OCI-M2 (cell line): ENCODE measurements around the gene SLC48A1.

Source experiments
- DNase-seq: peaks from one replicate; lab custom pipeline; 2025; ENCODE audit not compliant: unreplicated experiment; lab: John Stamatoyannopoulos, UW

Gene SLC48A1

DNA sequence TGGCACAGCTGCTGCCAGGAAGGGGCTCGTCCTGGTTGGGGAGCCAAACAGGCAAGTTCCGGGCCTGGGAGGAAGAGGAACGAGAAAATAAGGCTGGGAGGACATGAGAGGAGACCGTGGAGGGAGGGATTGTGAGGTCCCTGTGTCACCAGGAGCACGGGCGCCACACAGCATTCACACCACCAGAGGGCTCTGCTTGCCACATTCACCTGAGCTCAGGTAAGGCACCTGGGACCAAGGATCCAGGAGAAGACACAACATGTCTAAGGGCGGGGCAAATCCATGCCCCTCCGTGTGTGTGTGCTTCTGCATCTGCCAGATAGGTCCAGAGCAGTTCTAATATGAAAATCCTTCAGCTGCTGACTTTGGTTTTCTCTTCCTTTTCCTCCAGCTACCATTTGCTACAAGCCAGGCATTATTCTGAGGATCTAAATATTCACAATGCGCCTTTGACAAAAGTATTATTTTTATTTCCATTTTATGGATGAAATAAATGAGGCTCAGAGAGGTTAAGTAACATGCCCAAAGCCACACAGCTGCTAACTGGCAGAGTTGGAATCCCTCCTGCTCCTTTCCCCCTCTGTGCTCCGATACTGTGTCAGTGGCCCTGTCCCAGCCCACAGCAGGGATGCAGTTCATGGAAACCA, 28.9 kb upstream of the SLC48A1 start:
- no peak for DNase-seq

DNA sequence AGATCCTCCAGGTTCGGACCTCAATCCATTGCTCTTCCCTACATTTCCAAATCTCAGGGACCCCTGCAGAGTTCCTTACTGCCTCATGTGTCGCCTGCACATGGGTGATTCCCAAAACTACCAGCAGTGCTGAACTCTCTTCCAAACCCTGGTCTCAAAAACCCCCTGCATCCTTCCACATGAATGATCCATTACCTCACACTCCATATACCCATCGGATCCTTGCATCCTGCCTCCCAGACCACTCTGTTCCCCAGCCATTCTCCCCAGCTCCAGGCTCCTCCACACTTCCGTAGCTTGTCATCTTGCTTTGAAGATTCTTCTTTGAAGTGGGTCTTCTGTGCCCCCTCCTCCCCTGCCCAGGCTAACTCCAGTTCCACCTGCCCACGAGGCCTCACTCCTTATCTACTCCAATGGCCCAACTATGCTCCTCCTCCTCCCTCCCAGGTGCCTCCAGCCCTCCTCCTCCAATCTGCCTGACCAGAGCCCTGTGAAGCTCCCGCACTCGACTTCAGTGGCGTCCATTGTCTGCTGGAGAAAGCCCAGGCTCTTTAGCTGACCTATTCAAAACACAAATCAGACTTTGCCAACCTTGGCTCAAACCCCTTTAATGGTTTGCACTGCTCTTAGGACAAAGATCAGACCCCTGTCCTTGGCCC, 28.1 kb upstream of the SLC48A1 start:
- DNase-seq = no peak

DNA sequence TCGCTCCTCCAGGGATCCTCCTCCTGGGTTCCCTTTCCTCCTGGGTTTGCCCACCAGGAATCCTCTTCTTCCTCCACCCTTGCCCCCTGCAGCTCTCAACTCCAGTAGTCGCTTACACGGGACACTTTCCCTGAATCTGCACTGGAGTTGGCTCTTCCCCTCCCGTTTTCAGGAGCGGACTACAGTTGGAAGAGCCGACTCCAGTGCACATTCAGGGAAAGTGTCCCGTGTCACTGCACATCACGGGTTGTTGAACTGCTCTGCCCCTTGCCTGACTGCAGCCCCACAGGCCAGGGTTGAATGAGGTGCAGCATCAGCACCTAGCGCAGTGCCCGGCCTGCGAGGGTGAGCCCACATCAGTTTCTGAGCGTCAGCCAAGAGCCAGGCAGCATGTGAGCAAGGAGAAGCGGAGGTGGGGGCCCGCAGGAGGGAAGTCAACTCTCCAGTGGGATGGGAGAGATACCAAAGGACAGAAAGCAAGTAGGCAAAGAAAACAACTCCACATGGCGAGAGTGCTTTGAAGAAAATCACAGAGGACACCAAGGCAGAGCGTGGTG, 27.5 kb upstream of the SLC48A1 start:
- no peak for DNase-seq

DNA sequence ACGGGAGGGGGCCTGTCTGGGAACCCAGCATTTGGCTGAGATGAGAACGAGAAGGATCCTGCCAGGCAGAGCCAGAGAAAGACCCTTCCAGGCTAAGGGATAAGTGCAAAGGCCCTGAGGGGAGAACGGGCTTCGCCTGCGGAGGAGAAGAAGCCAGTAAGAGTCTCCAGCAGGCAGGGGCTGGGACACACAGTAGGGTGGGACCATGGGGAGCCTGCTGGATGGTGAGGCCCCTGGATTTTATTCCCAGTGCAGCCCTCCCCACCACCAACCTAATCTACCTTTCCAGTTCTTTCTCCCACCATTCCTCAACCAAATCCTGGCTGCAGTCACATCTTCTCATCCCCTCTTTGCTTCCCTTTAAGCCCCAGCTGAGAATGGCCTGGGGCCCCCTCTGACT, 27.0 kb upstream of the SLC48A1 start:
- no peak for DNase-seq

DNA sequence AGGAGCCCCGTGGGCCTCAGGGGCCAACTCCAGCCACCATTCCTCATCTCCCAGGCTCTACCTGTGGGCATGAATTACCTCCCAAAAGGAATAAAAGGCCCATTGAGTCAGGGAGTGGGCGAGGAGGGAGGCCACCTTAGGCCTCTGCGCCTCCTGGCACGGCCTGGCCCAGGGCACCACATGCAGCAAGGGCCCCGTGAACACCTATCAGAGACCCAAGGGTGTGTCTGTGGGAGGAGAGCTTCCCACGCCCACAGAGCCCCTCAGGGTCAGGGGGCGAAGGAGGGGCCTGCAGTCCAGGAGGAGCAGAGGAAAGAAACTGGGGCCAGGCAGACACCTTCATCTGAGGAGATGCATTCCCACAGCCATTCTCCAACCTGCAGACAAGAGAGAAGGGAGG, 26.5 kb upstream of the SLC48A1 start:
- no peak for DNase-seq

DNA sequence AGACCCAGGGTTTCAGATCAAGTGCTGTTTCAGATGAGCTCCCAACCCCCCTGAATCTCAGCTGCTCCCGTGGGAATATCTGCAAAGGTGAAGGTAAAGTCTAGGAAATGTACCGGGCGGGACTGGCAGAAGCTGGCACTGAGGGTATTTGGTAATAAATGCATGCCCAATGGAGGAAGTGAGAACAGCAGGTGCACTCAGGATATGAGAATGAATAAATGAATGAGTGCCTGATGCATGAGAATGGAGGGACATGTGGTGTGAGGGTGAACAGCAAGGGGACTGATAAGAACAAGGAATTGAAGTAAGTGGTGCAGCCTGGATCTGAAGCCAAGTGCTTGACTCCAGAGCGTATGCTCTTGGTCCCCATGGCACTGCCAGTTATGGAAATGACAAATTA, 25.9 kb upstream of the SLC48A1 start:
- DNase-seq = no peak

DNA sequence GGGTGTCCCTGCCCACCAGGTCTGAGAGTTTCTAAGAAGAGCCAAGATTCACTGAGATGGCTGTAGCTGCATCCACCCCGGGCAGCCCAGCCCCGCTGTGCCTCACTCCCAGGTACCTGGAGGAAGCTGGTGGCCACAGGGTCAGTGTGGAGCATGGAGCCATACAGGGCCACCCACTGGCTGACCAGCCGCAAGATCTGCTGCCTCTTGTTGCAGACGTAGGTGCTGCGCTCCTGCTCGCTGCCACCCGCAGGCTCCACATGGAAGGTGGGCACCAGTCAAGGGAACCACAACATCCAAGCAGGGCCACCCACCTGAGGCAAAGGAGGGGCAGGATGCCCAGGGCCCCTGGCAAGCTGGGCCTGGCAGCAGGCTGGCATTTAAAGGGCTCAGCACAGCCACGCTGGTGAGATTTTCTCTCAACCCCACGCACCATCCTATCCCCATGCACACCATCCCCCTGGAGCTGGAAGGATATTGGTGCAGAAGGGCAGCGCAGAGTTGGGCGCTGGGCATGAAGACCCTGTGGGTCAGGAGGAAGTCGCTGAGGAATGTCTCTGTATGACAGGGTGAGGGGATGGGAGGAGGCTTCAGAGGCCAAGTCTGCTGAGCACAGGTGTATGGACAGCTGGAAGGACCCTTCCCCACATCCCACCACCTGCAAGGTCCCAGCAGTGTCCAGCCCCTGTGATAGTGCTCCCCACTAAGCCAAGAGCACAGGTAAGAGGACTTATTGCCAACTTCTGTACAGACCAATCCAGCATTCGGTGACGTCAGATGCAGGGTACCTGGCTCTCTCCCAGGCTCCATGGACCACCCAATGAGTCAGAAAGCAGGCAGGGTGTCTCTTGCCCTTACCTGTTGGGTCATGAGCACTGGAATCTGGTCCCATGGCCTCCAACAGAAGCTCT, 25.2 kb upstream of the SLC48A1 start:
- DNase-seq = no peak

DNA sequence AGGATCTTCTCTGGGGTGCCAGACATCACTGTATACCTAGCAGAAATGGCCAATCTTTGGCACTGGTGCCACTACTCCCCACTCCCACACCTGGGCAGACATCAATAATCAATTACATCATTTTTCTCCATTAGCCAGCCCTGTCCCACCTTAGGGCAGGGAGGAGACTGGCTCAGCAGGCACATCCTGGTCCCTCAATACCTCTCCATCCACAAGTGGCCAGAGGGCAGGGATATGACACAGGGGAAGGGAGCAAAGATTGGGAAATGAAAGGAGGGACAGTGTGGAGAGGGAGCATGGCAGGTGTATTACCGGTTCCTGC, 24.6 kb upstream of the SLC48A1 start:
- DNase-seq = no peak

DNA sequence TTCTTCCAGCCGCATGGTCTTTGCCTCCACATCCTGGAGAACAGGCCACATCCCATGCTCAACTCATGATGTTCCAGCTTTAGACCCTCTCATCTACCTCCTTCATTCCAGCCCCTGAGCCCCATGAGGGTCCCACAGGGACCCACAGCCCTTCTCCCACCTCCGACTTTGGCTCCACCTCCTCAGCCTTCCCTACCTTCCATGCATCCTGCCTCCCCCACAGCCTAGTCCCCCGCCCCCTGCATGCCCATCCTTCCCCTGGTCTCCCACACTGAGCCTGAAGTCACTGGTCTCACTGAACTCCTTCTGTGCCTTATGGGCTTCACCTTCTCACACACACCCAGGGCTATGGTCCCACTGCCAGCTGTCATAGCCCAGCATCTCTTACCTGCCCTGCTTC, 24.1 kb upstream of the SLC48A1 start:
- DNase-seq = no peak

DNA sequence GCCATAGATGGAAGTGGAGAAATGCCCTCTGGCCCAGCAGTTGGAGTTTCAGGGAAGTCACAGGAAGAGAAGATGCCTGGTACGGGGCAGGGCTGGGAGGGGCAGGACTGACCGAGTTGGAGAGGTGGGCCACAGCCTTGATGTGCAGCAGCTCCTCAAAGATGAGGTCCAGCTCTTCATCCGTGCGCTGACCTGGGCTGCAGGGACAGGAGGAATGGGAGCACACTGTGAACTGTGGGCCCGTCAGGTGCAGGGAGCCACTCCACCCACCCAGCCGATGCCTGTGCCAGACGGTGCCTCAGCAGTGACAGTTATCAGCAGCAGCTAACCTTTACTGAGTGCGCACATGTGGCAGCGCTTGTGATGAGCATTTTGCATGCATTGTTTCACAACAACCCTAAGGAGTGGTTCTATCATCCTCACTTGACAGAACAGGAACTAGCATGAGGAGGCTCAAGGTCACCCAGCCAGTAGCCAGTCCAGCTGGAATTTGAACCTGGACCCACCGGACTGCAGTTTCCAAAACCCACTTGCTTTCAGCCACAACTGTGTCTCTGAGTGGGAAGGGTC, 22.7 kb upstream of the SLC48A1 start:
- no peak for DNase-seq

DNA sequence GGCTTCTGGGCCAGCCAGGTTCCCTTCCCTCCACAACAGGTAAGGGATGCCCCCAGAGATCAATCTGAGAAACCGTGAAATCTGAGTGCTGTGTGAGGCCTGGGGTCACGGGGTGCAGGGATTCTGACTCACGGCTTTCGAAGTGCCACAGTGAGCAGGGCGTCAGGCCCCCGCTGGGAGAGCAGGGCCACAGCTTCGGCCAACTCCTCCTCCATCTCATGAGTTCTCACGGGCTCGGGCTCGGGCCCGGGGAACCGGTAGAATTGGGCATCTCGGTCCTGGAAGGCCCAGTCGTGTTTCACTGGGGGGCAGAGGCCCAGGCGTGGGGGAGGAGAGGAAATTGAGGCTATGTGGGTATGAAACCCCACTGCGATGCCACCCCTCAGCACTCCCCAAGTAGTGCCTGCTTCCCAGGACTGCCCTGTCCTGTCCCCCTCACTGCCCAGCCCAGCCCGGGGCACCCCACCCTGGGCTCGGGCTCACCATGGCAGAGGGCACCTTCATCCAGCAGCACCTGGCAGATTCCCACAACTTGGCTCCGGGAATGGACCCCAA, 22.0 kb upstream of the SLC48A1 start:
- DNase-seq = no peak

DNA sequence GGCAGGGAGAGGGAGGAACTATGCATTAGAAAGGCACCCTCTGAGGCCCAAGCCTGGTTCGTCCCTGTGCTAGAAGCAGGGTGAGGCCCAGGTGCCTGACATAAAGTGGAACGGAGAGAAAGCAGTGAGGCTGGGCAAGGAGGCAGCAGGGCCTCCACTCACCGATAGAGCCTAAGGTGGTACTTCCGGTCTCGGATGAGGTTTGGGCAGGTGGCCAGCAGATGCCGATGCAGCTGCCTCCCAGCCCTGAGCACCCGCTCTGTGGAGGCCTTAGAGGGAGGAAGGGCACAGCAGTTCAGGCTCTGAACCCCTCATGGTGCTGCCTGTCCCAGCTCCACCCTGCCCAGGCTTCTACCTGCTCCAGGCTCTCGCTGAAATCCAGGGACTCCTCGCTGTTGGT, 21.5 kb upstream of the SLC48A1 start:
- DNase-seq = no peak

DNA sequence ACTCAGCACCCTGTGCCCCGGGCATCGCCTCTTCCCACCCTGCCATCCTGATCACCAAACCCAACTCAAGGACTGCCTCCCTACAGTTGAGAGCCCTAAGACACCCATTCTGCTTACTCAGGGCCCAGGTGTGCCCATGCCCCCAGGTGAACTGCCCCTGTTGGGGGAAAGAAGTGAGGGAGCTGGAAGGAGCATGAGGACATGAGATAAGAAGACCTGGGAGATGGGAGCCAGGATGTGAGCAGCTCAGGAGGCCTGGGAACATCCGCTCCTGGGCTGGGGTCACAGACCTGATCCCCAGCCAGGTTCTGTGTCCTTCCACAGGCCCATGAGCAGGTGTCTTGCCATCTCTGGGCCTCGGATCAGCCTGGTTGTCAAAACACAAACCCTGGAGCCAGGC, 20.9 kb upstream of the SLC48A1 start:
- no peak for DNase-seq

DNA sequence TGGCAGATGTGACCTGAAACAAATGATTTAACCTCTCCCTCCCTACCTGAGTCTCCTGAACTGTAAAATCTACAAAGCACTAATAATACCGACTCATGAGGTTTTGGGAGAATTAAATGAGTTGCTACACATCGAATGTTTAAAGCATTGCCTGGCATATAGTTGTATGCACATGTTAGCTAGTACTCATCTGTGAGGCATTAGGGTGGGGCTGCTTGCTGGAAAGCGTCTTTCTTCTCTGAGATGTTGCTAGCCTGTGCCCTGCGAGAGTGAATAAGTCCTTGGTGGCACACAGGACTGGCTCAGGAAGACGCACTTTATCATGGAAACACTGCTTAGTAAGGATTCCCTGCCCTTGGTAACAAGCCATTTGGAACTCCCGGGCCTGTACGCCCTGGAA, 20.5 kb upstream of the SLC48A1 start:
- DNase-seq = no peak

DNA sequence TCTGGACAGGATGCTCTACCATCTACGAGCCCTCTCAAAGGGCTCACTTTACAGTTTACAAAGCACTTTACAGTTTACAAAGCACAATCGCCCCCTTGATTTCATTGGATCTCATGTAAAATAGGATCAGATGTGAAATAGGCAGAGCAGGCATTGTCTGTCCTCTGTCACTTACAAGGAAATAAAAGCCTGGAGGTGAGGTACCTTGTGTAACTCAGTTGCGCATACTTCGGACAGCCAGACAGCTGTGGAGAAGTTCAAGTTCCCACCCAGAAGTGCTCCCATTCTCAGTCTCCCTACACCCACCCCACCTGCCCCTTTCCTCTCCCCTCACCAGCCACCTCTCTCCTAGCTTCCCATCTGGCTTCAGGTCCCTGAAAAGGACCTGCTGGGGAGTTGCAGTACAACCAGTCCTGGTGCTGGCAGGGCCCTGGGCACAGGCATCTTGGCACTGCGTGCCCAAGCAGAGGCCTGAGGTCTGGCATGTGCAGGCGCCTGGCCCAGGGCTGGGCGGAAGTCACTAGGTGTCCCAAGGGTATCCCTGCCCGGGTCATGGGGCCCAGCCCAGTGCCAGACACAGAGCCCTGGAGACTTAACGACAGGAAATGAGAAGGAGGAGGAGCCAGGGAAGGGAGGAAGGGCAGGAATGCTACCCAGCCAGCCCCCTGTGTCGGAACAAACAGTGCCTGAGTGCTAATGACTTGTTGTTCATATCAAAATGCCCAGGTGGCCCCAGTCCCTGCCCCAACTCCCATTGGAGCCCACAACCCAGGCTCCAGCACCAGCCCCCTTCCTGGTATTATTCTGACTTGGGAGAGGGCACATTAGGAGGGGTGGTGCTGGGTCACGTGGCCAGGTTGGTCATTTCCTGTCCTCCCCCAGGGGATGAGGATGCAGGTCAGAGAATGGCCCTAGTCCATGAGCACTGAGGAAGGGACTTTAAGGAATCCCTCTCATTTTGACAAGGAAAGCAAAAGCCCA, 19.7 kb upstream of the SLC48A1 start:
- no peak for DNase-seq

DNA sequence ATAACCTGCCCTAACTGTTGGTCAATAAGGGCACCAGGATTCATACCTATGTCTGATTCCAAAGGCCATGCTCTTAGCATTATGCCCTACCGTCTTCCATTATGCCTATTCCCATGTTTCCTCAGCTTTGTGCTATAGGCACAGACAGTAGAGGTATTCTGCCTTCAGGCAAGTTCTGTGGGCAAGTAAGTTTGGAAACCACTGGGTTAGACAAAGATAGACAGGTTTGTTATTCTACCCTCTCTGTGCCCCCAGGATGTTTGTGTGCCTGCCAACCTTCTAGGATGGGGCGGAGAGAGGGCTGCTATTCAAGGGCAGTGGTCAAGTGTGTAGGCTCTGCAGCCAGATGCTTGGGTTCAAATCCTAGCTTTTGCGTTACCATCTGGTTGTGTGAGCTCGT, 18.9 kb upstream of the SLC48A1 start:
- DNase-seq = no peak

DNA sequence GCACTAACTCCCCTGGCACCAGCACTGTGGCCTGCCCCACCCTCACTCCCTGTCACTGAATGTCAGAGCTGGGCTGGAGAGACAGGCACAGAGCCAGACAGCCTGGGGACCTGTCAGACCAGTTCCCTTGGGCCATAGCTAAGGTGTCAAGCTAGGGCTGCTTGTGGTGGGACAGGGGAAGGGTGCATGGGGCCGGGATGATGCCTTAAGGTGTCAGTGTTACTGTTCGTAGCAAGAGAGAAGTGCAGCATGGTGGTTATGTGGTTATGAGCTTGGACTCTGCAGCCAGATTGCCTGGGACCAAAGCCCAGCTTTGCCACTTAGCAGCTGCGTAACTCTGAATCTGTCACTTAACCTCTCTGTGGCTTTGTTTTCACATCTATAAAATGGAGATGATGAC, 18.2 kb upstream of the SLC48A1 start:
- no peak for DNase-seq

DNA sequence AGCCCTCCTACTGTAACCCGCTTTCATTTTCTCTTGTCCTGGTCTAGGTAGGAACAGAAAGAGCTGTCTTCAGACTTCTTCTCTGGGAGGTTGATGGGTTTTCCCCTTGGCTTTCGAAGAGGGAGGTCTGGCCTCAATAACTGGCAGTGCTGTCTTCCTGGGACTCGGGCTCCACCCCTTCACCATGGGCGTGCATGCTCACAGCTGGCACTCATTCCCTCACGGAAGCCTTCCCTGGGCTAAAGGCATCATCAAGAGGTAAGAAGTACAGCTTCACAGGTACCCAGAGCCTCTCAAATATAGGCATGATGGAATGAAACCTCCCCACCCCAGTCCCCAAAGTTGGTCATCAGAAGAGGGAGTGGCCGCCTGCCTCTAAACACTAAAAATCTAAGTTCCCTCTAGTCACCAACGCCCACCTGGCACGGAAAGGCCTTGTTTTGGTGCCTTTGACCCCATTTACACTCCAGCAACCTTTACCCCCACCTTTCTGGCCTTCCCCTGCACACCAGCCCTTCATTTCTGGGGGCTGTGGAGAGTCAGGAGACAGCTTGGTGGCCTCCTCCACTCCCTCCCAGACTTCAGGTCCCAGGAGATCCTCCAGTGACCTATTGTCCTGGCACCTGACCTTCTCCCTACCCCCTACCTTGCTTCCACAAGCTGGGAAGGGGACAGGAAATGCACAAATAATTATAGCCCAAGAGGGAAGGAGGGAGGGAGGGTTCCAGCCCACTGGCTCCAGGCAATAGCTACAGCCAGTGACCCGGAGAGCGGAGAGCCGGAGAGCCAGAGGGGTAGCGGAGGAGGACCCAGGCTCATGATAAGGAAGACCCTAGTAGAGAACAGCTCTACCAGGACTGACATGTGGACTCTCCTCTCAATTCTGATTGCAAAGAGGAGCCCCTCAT, 17.1 kb upstream of the SLC48A1 start:
- no peak for DNase-seq

DNA sequence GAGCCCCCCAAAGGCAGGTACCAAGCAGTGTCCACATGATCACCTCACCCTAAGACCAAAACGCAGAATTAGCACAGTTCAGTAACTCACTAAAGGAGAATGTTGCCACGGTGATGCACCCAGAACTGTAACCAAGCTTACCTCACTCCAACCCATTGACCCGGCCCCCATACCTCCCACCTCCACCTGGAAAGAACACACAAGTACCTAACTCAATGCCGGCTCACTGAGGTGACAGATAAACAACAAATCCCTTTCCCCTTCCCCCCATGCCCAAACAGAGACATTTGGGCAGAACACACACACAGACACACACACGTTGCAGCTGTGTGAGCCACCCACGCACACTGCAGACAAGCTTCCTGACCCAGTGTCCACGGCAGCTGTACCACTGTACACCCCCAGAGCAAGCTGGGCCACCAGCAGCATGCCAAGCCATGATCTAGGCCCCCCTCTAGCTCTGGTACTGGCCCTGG, 15.6 kb upstream of the SLC48A1 start:
- no peak for DNase-seq
